NCI-H345 treated with DMSO at 0.1 percent for 48 hours (cell line): ENCODE results near the gene SKAP1.
A peak's percentile ranks its signal among the peaks of the same experiment; 100 is the strongest.
"Not testable (repeated sequence)": the region's sequence is repeated elsewhere in the genome, so short reads cannot be mapped to it uniquely, and the experiment has no call there.

Source experiments
- DNase-seq: peaks from one replicate; lab custom pipeline; 2025; ENCODE audit not compliant: unreplicated experiment; lab: John Stamatoyannopoulos, UW

Gene SKAP1

GRCh38 chr17:48293319-48294019 lies 136.5 kb downstream of the SKAP1 start:
- DNase-seq, result no peak

GRCh38 chr17:48290378-48290777 lies 139.6 kb downstream of the SKAP1 start:
- DNase-seq, result no peak

- DNase-seq, result not testable (repeated sequence)
Measured at GRCh38 chr17:48286917-48287316, 143.1 kb downstream of the SKAP1 start.

- DNase-seq, result no peak
Measured at GRCh38 chr17:48285614-48286013, 144.4 kb downstream of the SKAP1 start.

- DNase-seq, result no peak
Measured at GRCh38 chr17:48283907-48284306, 146.1 kb downstream of the SKAP1 start.

GRCh38 chr17:48283411-48283810 lies 146.6 kb downstream of the SKAP1 start:
- DNase-seq, result no peak

- no peak for DNase-seq
Measured at GRCh38 chr17:48282303-48282702, 147.7 kb downstream of the SKAP1 start.

- DNase-seq, result no peak
Measured at GRCh38 chr17:48278760-48279491, 151.1 kb downstream of the SKAP1 start.

- DNase-seq, result no peak
Measured at GRCh38 chr17:48276776-48277175, 153.2 kb downstream of the SKAP1 start.

- no peak for DNase-seq
Measured at GRCh38 chr17:48270899-48271298, 159.1 kb downstream of the SKAP1 start.

GRCh38 chr17:48269209-48269608 lies 160.8 kb downstream of the SKAP1 start:
- DNase-seq, result no peak

GRCh38 chr17:48263731-48264035 lies 166.3 kb downstream of the SKAP1 start:
- no peak for DNase-seq

- DNase-seq, result peak; percentile 11
Measured at GRCh38 chr17:48262982-48263730, 166.9 kb downstream of the SKAP1 start.

GRCh38 chr17:48261297-48261880 lies 168.6 kb downstream of the SKAP1 start:
- no peak for DNase-seq

- peak; percentile 50 for DNase-seq
Measured at GRCh38 chr17:48259694-48260291, 170.2 kb downstream of the SKAP1 start.

- no peak for DNase-seq
Measured at GRCh38 chr17:48258331-48258730, 171.7 kb downstream of the SKAP1 start.

- DNase-seq, result no peak
Measured at GRCh38 chr17:48255759-48256158, 174.3 kb downstream of the SKAP1 start.

- no peak for DNase-seq
Measured at GRCh38 chr17:48254896-48255295, 175.1 kb downstream of the SKAP1 start.

GRCh38 chr17:48253975-48254374 lies 176.0 kb downstream of the SKAP1 start:
- no peak for DNase-seq

- no peak for DNase-seq
Measured at GRCh38 chr17:48251950-48252349, 178.1 kb downstream of the SKAP1 start.

- no peak for DNase-seq
Measured at GRCh38 chr17:48250949-48251348, 179.1 kb downstream of the SKAP1 start.
